Endothelial cell of umbilical vein (primary cell): ENCODE results near the gene ZC3H13. TPM values are rescaled to one million over a fixed set of nuclear protein-coding genes. Genes with fewer than 3 reads are reported as not detected.

Experiments
- BruUV-seq: library from RNA; stranded (reverse); fragments of 400-500 nt; replicated peaks from 2 replicates; lab custom pipeline; 2021; lab: Mats Ljungman, UMichigan
- CTCF ChIA-PET: fragments of 300-600, 350-600 bp; sonication (Branson Sonifier 250); formaldehyde crosslinking; loops from one replicate; lab custom pipeline; 2021; ENCODE audit warnings: antibody characterized with exemption, inconsistent platforms; lab: Charles Lee
- POLR2A ChIA-PET: fragments of 300-600, 350-600 bp; sonication (Branson Sonifier 250); formaldehyde crosslinking; loops from one replicate; lab custom pipeline; 2021; ENCODE audit warnings: antibody characterized with exemption, inconsistent platforms; lab: Charles Lee
- DNase-seq: peaks from one replicate; pipeline ENCODE4 v3.0.0-alpha.2; 2011; ENCODE audit warnings: low read depth, low spot score
- FAIRE-seq: peaks from 2 replicates; lab custom pipeline; 2011; peaks lifted over from hg19 to GRCh38; lab: Jason Lieb, UNC
- H2AFZ ChIP-seq: 2 replicates; pipeline ENCODE4 v1.6.0; 2012; ENCODE audit warnings: low read depth, low read length, control low read depth, inconsistent platforms
- H3K27ac ChIP-seq: 2 replicates; pipeline ENCODE4 v1.5.1; 2011; ENCODE audit warnings: low read depth, mild to moderate bottlenecking, control low read depth, low read length, moderate library complexity; ENCODE audit not compliant: insufficient read depth
- H3K27me3 ChIP-seq, 2 experiments: 2 replicates each; pipeline versions ENCODE4 v1.6.0 to v1.6.1; 2011; ENCODE audit warnings: low read length in 2 of 2, mixed read lengths in 1 of 2; ENCODE audit not compliant: control insufficient read depth in 2 of 2, insufficient read depth in 2 of 2
- H3K36me3 ChIP-seq, 2 experiments: 2 replicates in 1 of 2; 3 replicates in 1 of 2; pipeline ENCODE4 v1.5.1; 2011; ENCODE audit warnings: low read length in 2 of 2, mild to moderate bottlenecking in 1 of 2, moderate library complexity in 1 of 2; ENCODE audit not compliant: control insufficient read depth in 2 of 2, insufficient read depth in 2 of 2; ENCODE audit errors: extremely low read depth in 1 of 2
- H3K4me1 ChIP-seq: 3 replicates; pipeline ENCODE4 v1.5.1; 2011; ENCODE audit warnings: mild to moderate bottlenecking, low read length; ENCODE audit not compliant: control insufficient read depth, insufficient read depth; ENCODE audit errors: extremely low read depth
- H3K4me2 ChIP-seq: 2 replicates; pipeline ENCODE4 v1.6.1; 2011; ENCODE audit warnings: low read length, control low read depth, mixed read lengths; ENCODE audit not compliant: insufficient read depth
- H3K4me3 ChIP-seq, 3 experiments: fragments of 200-600 bp in 1 of 3; sonication (generic), shearing (Covaris generic) in 1 of 3; replicated peaks in 1 of 3; 2 replicates each; pipeline ENCODE4 v1.5.1; 2011 to 2016; ENCODE audit warnings: control low read depth in 3 of 3, low read length in 3 of 3, mild to moderate bottlenecking in 2 of 3, inconsistent platforms in 1 of 3, low read depth in 1 of 3, moderate library complexity in 1 of 3; ENCODE audit not compliant: insufficient read depth in 1 of 3
- H3K79me2 ChIP-seq: 2 replicates; pipeline ENCODE4 v1.6.0; 2012; ENCODE audit warnings: low read length, inconsistent platforms; ENCODE audit not compliant: control insufficient read depth, insufficient read depth
- H3K9ac ChIP-seq: replicated peaks from 2 replicates; pipeline ENCODE3; 2011; ENCODE audit warnings: low read length, control low read depth; ENCODE audit not compliant: insufficient read depth; ENCODE audit errors: extremely low read depth
- H3K9me1 ChIP-seq: replicated peaks from 3 replicates; pipeline ENCODE4 v1.6.0; 2011; ENCODE audit warnings: mild to moderate bottlenecking, low read length; ENCODE audit not compliant: control insufficient read depth, insufficient read depth; ENCODE audit errors: extremely low read depth
- H3K9me3 ChIP-seq: replicated peaks from 2 replicates; pipeline ENCODE4 v1.5.1; 2012; ENCODE audit warnings: low read length, inconsistent platforms; ENCODE audit not compliant: control insufficient read depth, insufficient read depth
- H4K20me1 ChIP-seq: replicated peaks from 2 replicates; pipeline ENCODE3; 2011; ENCODE audit warnings: mild to moderate bottlenecking, low read length; ENCODE audit not compliant: control insufficient read depth, insufficient read depth; ENCODE audit errors: extremely low read depth
- CTCF ChIP-seq, 2 donors: IDR thresholded peaks; 1 replicate in 1 of 2; 2 replicates in 1 of 2; pipeline ENCODE4 v1.5.1; 2011; ENCODE audit warnings: low read length in 2 of 2, mild to moderate bottlenecking in 2 of 2, moderate library complexity in 2 of 2, control low read depth in 1 of 2, inconsistent platforms in 1 of 2, low read depth in 1 of 2; ENCODE audit not compliant: insufficient read depth in 1 of 2; ENCODE audit errors: extremely low read depth in 1 of 2
- EZH2 ChIP-seq: IDR thresholded peaks from 2 replicates; pipeline ENCODE4 v1.6.1; 2012; ENCODE audit warnings: borderline replicate concordance, low read depth, mild to moderate bottlenecking, moderate library complexity, low read length, inconsistent platforms; ENCODE audit not compliant: severe bottlenecking
- FOS ChIP-seq: IDR thresholded peaks from 2 replicates; pipeline ENCODE4 v1.6.1; 2011; ENCODE audit warnings: mild to moderate bottlenecking, low read length, moderate library complexity, borderline replicate concordance; ENCODE audit not compliant: insufficient read depth
- GATA2 ChIP-seq: IDR thresholded peaks from 2 replicates; pipeline ENCODE4 v1.7.0; 2011; ENCODE audit warnings: low read depth, mild to moderate bottlenecking, moderate library complexity, mixed read lengths, low read length; ENCODE audit not compliant: insufficient read length, insufficient read depth
- JUN ChIP-seq: IDR thresholded peaks from 2 replicates; pipeline ENCODE4 v1.6.1; 2011; ENCODE audit warnings: borderline replicate concordance, low read depth; ENCODE audit not compliant: insufficient read length, insufficient read depth
- MAX ChIP-seq: IDR thresholded peaks from 2 replicates; pipeline ENCODE4 v1.6.1; 2011; ENCODE audit not compliant: insufficient read depth, insufficient read length
- MYC ChIP-seq: IDR thresholded peaks from one replicate; pipeline ENCODE4 v1.6.1; 2011; ENCODE audit warnings: mild to moderate bottlenecking, low read depth, low read length
- POLR2A ChIP-seq: IDR thresholded peaks from 2 replicates; pipeline ENCODE4 v1.6.1; 2012; ENCODE audit warnings: low read depth, mild to moderate bottlenecking, control low read depth, low read length
- POLR2AphosphoS5 ChIP-seq: IDR thresholded peaks from 2 replicates; pipeline ENCODE4 v1.6.1; 2012; ENCODE audit warnings: low read depth, mild to moderate bottlenecking, control low read depth, low read length, moderate library complexity; ENCODE audit not compliant: insufficient read depth
- dilution Hi-C: fragments of 300-500 bp; cut with MboI; formaldehyde crosslinking; loops from one replicate; pipeline ENCODE4 v1.15.0; 2019; ENCODE audit warnings: low sequenced_read_pairs; ENCODE audit not compliant: extremely low pct_ligation_motif_present
- intact Hi-C: fragments of 100-400 bp; cut with micrococcal nuclease; formaldehyde crosslinking; loops from one replicate; pipeline ENCODE4 v1.10.0; 2022
- polyA plus RNA-seq, 4 experiments: library from polyadenylated mRNA; depleted of rRNA in 3 of 4; stranded (reverse) in 3 of 4; unstranded in 1 of 4; fragments of >200 nt; gene quantifications; 2 replicates each; pipeline versions ENCODE4 v1.2.1 to v1.2.3, GENCODE V29; 2011 to 2012; ENCODE audit warnings: missing spikeins in 1 of 4
- total RNA-seq: library from RNA; stranded (reverse); gene quantifications from 2 replicates; pipeline ENCODE4 v1.2.3, GENCODE V29; 2021

The ZC3H13 gene
- total and polyA plus RNA-seq, 2 donors (not counting 3 experiments of a cell fraction or from before 2014, with no cell fraction given): 3.8 to 36.6 TPM

- Histone ChIP-seq H3K36me3 (no peaks in the 10 kb centered on the region), H4K20me1 (no peaks in the 10 kb centered on the region), H3K4me1 (no peaks in the 10 kb centered on the region), H3K27me3 (peaks cover 13% of the 10 kb centered on the region in 2 experiments), H3K4me2 (no peak overlapping the region), H3K9me3 (no peaks in the 10 kb centered on the region), H2AFZ (no peak overlapping the region), H3K4me3 (no peak overlapping the region), H3K79me2 (no peaks in the 10 kb centered on the region), H3K9me1 (no peaks in the 10 kb centered on the region), H3K9ac (no peak overlapping the region), H3K27ac (no peak overlapping the region)
- no peak for FAIRE-seq
- dilution Hi-C loops (no loop called here), intact Hi-C loops (no loop called here)
- POLR2A ChIA-PET: no interaction called here
- CTCF ChIA-PET: no interaction called here
- BruUV-seq: no TSS peak
- no peak for DNase-seq
- TF ChIP-seq JUN (no peak), POLR2A (no peak), MAX (no peak), MYC (no peak), GATA2 (no peak), CTCF (IDR thresholded peaks at IDR 0.05; ENCODE audit: extremely low read depth in 1 of 2, insufficient read depth in 1 of 2, low read depth in 1 of 2, low read length in 2 of 2) (no peak), FOS (no peak), EZH2 (no peak), POLR2AphosphoS5 (no peak)
Observed at GRCh38 chr13:45933203-45933908, 119.2 kb downstream of the ZC3H13 start.
